GM23248 (cell line): ENCODE results near the gene WNK2.

ENCODE experiments used
- EZH2 ChIP-seq: fragments of 200-600 bp; sonication (generic); IDR thresholded peaks from 2 replicates; pipeline ENCODE4 v1.6.1; 2018; ENCODE audit warnings: antibody characterized with exemption, mild to moderate bottlenecking; ENCODE audit not compliant: insufficient read depth, poor library complexity, severe bottlenecking
- EZH2phosphoT487 ChIP-seq: fragments of 200-600 bp; sonication (generic); IDR thresholded peaks from 2 replicates; pipeline ENCODE4 v1.6.1; 2018; ENCODE audit warnings: antibody characterized with exemption, moderate library complexity, mild to moderate bottlenecking, low read depth; ENCODE audit not compliant: insufficient read depth

GRCh38 chr9:93194641-93195040 lies 10.7 kb downstream of the WNK2 start:
- TF ChIP-seq EZH2phosphoT487: no peak
- no peak for TF ChIP-seq EZH2
